NCI-H2196 treated with DMSO at 0.1 percent for 48 hours (cell line): ENCODE measurements around the gene EXOC1L.

Source experiments
- DNase-seq: peaks from one replicate; lab custom pipeline; 2025; ENCODE audit not compliant: unreplicated experiment; lab: John Stamatoyannopoulos, UW

Gene EXOC1L

DNA sequence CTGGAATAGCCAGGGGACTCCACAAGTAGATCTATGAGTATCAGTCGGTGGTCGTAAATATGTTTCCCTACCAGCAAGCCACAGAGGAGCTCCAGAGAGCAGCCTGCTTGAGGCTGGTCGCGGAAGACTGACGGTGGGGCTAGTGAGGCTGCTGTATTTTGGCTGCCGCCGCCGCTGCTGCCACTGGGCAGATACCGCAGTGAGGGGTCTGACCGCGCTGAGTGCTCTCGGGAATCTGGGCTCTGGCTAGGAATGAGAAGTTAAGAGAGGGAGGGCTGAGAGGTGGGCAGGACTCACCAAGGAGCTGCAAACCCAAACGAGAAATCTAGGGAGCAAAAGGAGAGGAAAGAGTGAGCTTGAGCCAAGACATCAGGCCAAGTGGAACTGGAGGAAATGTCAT is at the start of gene EXOC1L:
Gene EXOC1L (plus strand): TSS at position 157 of the 400 bp plus-strand sequence. CDS start 237 bp downstream, at position 394.
- DNase-seq, result no peak

DNA sequence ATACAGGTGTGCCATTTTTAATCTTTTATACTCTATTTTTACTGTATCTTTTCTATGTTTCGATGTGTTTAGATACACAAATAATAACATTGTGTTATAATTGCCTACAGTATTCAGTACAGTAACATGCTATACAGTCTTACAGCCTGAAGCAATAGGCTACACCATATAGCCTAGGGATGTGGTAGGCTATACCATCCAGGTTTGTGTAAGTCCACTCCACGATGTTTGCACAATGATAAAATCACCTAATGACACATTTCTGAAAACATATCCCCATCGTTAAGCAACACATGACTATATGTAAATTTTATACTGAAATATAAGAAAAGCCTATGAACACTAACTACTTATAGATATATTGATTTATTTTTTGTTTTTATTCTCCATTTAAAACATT is 48.9 kb upstream of the EXOC1L start:
- no peak for DNase-seq

DNA sequence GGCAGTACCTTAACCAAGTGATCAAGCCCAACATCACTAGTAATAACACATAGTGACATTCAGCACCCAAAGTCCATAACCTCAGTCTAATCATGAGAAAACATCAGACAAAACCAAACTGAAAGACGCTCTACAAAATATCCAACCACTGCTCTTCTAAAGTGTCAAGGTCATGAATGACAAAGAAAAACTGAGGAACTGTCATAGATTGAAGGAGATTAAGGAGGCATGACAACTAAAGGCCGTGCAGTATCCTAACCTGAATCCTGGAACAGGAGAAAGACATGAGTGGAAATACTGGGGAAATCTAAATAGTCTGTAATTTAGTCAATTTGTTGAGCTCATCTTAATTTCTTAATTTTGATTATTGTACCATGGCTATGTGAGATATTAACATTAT is 38.2 kb upstream of the EXOC1L start:
- DNase-seq, result no peak

GRCh38 chr4:55781812-55782211 is 37.8 kb upstream of the EXOC1L start:
- DNase-seq, result no peak

- DNase-seq, result no peak
Observed at GRCh38 chr4:55783584-55783983, 36.0 kb upstream of the EXOC1L start.

DNA sequence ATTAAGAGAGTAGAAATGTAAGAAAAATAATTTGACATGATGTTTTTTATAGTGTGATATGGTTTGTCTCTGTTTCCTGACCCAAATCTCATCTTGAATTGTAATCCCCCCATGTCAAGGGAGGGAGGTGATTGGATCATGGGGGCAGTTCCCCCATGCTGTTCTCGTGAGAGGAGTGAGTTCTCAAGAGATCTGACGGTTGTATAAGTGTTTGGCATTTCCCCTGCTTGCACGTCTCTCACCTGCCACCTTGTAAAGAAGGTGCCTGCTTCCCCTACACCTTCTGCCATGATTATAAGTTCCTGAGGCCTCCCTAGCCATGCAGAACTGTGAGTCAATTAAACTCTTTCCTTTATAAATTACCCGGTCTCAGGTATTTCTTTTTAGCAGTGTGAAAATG is 34.8 kb upstream of the EXOC1L start:
- no peak for DNase-seq

DNA sequence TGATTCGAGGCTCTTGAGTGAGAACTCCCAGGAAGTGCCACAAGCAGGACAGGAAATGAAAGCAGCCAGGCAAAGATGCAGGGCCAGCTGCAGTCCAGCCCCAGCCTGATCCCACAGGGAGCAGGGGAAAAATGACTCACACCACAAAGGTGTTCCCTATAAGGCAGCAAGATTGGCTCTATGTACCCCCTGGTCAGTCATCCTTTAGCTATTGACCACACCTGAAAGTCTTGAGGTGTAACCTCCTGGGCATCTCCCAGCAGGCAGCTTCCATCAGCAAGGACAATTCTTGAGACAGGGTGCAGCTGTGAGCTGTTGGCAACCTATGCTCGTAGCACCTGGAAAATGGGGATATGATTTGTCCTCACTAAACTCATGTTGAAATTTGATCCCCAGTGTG is 27.9 kb upstream of the EXOC1L start:
- DNase-seq, result no peak

DNA sequence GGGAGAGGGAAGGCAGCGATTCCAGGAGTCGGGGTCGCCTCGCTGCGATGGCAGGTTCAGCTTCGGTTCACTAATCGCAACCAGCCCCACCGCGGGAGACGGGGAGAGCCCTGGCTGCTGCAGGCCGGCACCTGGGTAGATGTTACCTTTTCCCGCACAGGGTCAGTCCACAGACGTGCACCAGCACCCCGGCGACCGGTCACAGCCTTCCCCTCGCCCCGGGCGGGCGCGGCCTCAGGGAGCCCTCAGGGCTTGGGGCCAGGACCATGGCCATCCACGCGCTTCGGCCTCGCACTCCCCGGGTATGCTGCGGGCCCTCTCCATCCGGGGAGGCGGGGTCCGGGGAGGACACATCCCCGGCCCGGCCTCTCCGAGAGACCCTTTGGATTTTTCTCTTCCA is 26.1 kb upstream of the EXOC1L start:
- DNase-seq, result no peak

DNA sequence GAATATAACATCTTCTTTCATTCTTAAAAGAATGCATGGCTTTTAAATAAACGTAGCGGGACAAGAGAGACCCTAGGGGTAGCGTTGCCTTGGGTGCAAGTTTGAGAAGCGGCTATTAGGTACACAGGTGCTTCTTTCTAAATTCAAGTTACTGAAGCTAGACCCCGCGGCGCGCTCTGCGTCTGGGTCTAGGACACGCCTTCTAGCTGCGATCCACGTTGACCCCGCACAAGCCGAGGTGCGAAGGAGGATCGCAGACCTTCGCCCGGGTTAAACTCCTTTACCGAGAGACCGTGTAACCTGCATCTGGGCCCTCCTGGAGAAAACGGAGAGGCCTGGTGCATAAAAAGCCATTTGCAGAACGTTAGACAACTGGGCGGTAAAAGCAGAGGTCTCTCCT is 25.5 kb upstream of the EXOC1L start:
- DNase-seq, result no peak

GRCh38 chr4:55795341-55795740 is 24.2 kb upstream of the EXOC1L start:
- no peak for DNase-seq

GRCh38 chr4:55801498-55801897 is 18.1 kb upstream of the EXOC1L start:
- no peak for DNase-seq

- no peak for DNase-seq
Observed at GRCh38 chr4:55807556-55807955, 12.0 kb upstream of the EXOC1L start.

DNA sequence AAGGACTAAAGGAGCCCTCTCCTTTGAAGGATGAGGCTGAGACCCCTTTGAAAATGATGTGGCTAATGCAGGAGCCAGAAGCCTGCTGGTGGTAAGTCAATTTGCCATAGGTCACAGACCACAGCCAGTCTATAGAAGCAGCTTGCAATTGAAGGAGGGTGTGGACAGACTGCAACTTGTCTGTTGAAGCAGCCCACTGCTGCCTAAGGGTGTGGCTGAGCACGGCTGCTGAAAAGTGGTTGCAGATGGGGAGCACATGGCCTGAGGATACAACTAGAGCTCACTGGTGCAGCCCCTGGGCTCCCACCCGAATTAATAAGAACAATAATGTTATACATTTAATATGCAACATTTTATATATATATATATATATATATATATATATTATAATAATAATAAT is 11.4 kb upstream of the EXOC1L start:
- DNase-seq, result no peak

DNA sequence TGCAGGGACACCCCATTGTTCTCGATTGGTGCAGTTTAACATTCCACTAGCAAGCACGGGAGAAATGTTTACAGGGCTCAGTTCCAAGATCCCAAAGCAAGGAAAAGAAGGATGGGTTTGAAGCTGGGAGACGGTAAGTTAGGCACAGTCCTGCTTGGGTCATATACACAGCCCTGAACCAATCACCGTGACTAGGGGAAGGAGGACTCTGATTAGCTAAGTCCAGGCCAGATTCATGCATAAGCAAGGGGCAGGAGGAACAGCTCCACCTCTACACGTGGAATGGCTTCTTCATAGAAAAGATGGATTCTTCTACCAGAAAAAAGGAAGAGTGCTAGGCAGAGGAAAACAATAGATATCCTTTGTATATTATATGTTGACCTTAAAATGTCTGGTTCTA is 11.0 kb upstream of the EXOC1L start:
- DNase-seq, result no peak

DNA sequence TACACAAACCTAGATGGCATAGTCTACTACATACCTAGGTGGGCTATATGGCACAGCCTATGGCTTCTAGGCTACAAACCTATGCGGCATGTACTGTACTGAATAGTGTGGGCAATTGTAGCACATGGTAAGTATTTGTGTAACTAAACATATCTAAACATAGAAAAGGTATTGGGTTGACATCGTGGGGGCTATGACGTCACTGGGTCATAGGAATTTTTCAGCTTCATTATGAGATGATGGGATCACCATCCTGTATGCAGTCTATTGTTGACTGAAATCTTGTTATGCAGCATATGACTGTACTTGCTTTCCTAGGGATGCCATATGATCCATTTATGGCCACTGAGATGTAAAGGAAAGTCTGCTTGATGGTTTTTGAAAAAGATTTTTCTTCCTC is 1.9 kb upstream of the EXOC1L start:
- no peak for DNase-seq

GRCh38 chr4:55820279-55820678 is 689 bp downstream of the EXOC1L start:
- no peak for DNase-seq

DNA sequence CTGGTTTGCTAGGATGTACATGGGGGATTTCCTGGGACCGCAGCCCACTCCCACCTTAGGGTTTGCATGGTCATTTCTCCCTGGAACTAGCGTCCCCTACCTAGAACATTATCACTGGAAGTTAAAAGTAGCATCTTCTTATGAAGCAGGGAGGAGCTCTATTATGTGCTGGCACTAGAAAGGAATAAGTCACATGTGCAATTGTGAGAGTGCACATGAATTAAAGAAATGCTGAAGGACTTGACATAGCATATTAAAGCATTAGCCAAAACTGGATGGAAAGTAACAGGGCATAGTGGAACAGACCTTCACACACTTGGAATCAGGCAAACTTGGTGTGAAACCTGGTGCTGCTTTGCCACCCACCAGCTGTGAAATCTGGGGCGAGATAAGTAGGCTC is 2.7 kb downstream of the EXOC1L start:
- no peak for DNase-seq

- no peak for DNase-seq
Observed at GRCh38 chr4:55824865-55825264, 5.3 kb downstream of the EXOC1L start.

- no peak for DNase-seq
Observed at GRCh38 chr4:55826986-55827385, 7.4 kb downstream of the EXOC1L start.

DNA sequence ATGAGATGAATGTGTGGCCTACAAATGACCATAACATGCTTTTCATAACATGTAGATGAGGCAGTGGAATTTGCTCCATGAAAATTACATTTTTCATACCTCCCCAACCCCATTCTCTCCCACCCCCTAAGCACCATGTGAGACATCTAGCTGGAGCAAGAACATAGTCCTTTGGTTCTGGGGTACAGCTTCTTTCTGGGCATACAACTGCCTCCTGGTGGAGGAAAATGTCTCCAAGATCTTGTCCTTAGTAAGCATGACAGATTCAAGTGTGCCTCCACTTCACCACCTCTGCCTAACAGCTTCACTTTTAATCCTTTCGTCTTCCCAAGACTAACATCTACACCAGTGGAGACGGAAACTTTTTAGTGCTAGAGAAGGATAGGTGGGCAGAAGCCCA is 8.0 kb downstream of the EXOC1L start:
- no peak for DNase-seq

- no peak for DNase-seq
Observed at GRCh38 chr4:55830048-55830447, 10.5 kb downstream of the EXOC1L start.

GRCh38 chr4:55830716-55831115 is 11.1 kb downstream of the EXOC1L start:
- DNase-seq, result no peak

DNA sequence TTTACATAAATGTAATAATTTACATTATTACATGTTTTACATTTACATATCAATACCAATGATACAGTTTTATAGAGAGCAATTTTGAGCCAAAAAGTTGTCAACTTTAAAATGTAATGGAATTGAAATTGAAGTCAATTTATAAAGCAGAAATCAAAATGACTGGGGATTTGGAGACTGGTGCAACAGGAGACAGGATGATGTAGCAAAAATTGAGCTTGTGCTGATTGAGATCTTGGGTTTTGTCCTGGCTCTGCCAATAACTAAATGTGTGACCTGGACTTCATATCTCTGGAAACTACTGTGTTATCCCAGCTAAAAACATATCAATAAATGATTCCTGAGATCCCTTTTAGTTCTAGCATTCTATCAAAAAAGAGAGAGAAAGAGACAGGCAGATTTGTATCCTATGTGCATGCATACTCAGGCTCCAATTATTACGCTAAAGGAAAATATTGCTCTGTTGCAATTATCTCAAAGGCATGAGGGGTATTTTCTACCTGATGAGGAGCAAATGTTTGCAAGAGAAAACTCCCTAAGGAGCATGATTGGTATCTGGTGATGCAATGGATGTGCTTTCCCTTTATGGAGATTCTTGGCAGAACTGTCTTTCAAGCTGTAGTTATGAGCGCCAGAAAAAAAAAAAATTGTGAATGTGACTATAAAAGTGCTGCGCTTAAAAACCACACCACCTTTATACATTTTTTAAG is 14.7 kb downstream of the EXOC1L start:
- DNase-seq, result no peak
